ENCODE data around the gene SNCAIP. TPM values are rescaled to one million over a fixed set of nuclear protein-coding genes. Genes with fewer than 3 reads are reported as not detected.

SNCAIP gene
- total and polyA plus RNA-seq, 2 of the 4 experiments (the other 2 are of a cell fraction) = 15.3 to 19.0 TPM

DNA sequence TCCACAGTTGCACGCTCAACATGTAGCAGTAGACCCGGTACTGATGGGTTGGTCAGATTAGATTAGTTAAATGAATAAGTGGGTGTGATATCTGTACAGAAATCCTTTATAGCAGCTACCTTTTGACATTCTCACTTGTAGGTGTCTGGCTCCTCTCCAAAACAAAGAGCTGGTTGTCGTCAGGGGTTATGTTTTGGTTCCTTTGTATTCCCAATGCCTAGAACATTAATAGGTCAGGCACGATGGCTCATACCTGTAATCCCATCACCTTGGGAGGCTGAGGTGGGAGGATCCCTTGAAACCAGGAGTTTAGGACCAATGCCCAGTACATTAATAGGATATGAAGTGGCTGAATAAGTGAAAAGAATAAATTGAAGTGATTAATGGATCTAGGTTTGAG, 182.1 kb downstream of the SNCAIP start:
- no TSS peak for BruUV-seq (replicated peaks)
- POLR2A ChIA-PET (ENCODE audit: unreplicated experiment) = no interaction called here
- no peak overlapping the region for H3K14ac ChIP-seq (replicated peaks; ENCODE audit: low read depth, low read length)
- no peaks in the 10 kb centered on the region for H3K36me3 ChIP-seq (ENCODE audit: control insufficient read depth, insufficient read depth, low read length)
- CTCF ChIA-PET = interaction anchor here (1.1 kb wide), 1 partner anchor 298 kb away, joined by 3 read pairs; no protein-coding TSS in a partner anchor
- H4K5ac ChIP-seq (ENCODE audit: low read depth, low read length) = no peak overlapping the region
- no peak for DNase-seq
- H3K18ac ChIP-seq (ENCODE audit: low read depth, low read length) = no peak overlapping the region
- no peak overlapping the region for H2BK120ac ChIP-seq (ENCODE audit: low read depth, low read length)
- in situ Hi-C loops (cut with MboI; ENCODE audit: low sequenced_read_pairs) (loop anchor here (5.0 kb wide), 1 partner anchor 302 kb away; no protein-coding TSS in a partner anchor), intact Hi-C loops (cut with micrococcal nuclease) (loop anchor here (10.0 kb wide), 1 partner anchor 529 kb away; the partner anchor contains the start of gene SRFBP1), dilution Hi-C loops (cut with HindIII; ENCODE audit: low sequenced_read_pairs, unreplicated experiment) (no loop called here)
- no peak overlapping the region for H2BK5ac ChIP-seq (ENCODE audit: low read depth, low read length, poor library complexity, severe bottlenecking)
- H4K8ac ChIP-seq (ENCODE audit: low read depth in 2 of 2, low read length in 2 of 2) = no peak overlapping the region
- H2BK20ac ChIP-seq (ENCODE audit: low read depth, low read length) = no peak overlapping the region
- H3K4ac ChIP-seq (ENCODE audit: low read depth, low read length) = no peak overlapping the region
- no peaks in the 10 kb centered on the region for H3K79me1 ChIP-seq (ENCODE audit: low read depth in 1 of 2, low read length in 2 of 2)
- no peaks in the 10 kb centered on the region for H4K20me1 ChIP-seq (ENCODE audit: insufficient read depth, low read length)
- no peaks in the 10 kb centered on the region for H3K9me1 ChIP-seq (ENCODE audit: insufficient read depth, low read length)
- H3K4me3 ChIP-seq (ENCODE audit: insufficient read depth, low read depth, low read length) = no peak overlapping the region
- WGBS, 2 experiments (ENCODE audit: extremely low coverage in 2 of 2, insufficient read length in 1 of 2) = no CpG with 5 or more reads among the region's 4 CpGs
- H4K91ac ChIP-seq (ENCODE audit: insufficient read depth, low read depth, low read length) = no peak overlapping the region
- H2BK15ac ChIP-seq (ENCODE audit: low read depth, low read length) = no peak overlapping the region
- peaks cover 4% of the 10 kb centered on the region for H3K4me1 ChIP-seq (ENCODE audit: control insufficient read depth, insufficient read depth, low read length)
- H2AK5ac ChIP-seq (ENCODE audit: low read depth, low read length) = no peak overlapping the region
- TF ChIP-seq RFX5 (IDR thresholded peaks at IDR 0.05; ENCODE audit: low read depth, low read length) (no peak), RCOR1 (IDR thresholded peaks at IDR 0.05; ENCODE audit: insufficient replicate concordance, low read length) (no peak), MAZ (IDR thresholded peaks at IDR 0.05; ENCODE audit: borderline replicate concordance, low read depth, low read length) (no peak), ELK1 (IDR thresholded peaks at IDR 0.05; ENCODE audit: borderline replicate concordance, low read depth, low read length) (no peak)
- H2AK9ac ChIP-seq (replicated peaks; ENCODE audit: low read depth, low read length, poor library complexity) = no peak overlapping the region
- no peak overlapping the region for H3K4me2 ChIP-seq (ENCODE audit: low read depth, low read length)
- H3K23ac ChIP-seq (ENCODE audit: low read depth, low read length) = no peak overlapping the region
- no peak for ATAC-seq (ENCODE audit: low read depth)
- no peak overlapping the region for H3K27ac ChIP-seq (ENCODE audit: insufficient read depth, low read length)
- no peaks in the 10 kb centered on the region; the same call in 1 of the 2 replicates for H3K27me3 ChIP-seq (ENCODE audit: control insufficient read depth, insufficient read depth, low read length)
- no peak overlapping the region for H3K56ac ChIP-seq (ENCODE audit: extremely low read depth, insufficient read depth, low read length)
- H3K9ac ChIP-seq (ENCODE audit: low read depth, low read length) = no peak overlapping the region
- no peak overlapping the region for H2AFZ ChIP-seq (replicated peaks; ENCODE audit: low read length, poor library complexity)
- no peaks in the 10 kb centered on the region for H3K9me3 ChIP-seq (ENCODE audit: control insufficient read depth, insufficient read depth, low read length)

Measured in IMR-90 (cell line).